Peyer's patch (tissue), 4 donors: ENCODE measurements around the gene MAB21L4. TPM values are rescaled to one million over a fixed set of nuclear protein-coding genes. Genes with fewer than 3 reads are reported as not detected.

Experiments
- DNase-seq, 3 donors: peaks; one replicate each; pipeline ENCODE4 v3.0.0-alpha.2; 2017 to 2019
- H3K27ac ChIP-seq, 4 donors: fragments of 200-600 bp; sonication (generic); one replicate each; pipeline ENCODE4 v1.5.1; 2016 to 2019
- H3K27me3 ChIP-seq, 2 donors: fragments of 200-600 bp; sonication (generic); one replicate each; pipeline ENCODE4 v1.5.1; 2019
- H3K36me3 ChIP-seq, 3 donors: fragments of 200-600 bp; sonication (generic); one replicate each; pipeline ENCODE4 v1.5.1; 2016 to 2019
- H3K4me1 ChIP-seq, 4 donors: fragments of 200-600 bp; sonication (generic); one replicate each; pipeline ENCODE4 v1.5.1; 2016 to 2019
- H3K4me3 ChIP-seq, 4 donors: fragments of 200-600 bp; sonication (generic); 1 replicate in 3 of 4; 2 replicates in 1 of 4; pipeline ENCODE4 v1.5.1; 2016 to 2019; ENCODE audit warnings: mild to moderate bottlenecking in 1 of 4
- H3K9me3 ChIP-seq, 4 donors: fragments of 200-600 bp; sonication (generic); one replicate each; pipeline ENCODE4 v1.5.1; 2016 to 2019; ENCODE audit warnings: mild to moderate bottlenecking in 1 of 4
- CTCF ChIP-seq, 6 experiments: fragments of 450-650 bp in 4 of 6; fragments of 200-600 bp in 2 of 6; sonication (generic) in 1 of 6; IDR thresholded peaks; one replicate each; pipeline ENCODE4 v1.5.1; 2017 to 2019; ENCODE audit warnings: antibody characterized with exemption in 6 of 6, mild to moderate bottlenecking in 3 of 6, moderate library complexity in 1 of 6
- POLR2A ChIP-seq, 2 donors: fragments of 450-650 bp; IDR thresholded peaks; one replicate each; pipeline ENCODE4 v1.5.1; 2017; ENCODE audit warnings: antibody characterized with exemption in 2 of 2, mild to moderate bottlenecking in 2 of 2, moderate library complexity in 2 of 2
- total RNA-seq, 4 donors: library from RNA; depleted of rRNA; stranded (reverse); fragments of >200 nt; gene quantifications; one replicate each; pipeline ENCODE4 v1.1.0, GENCODE V29; 2016

MAB21L4 gene
- total RNA-seq, 4 donors from 2014 or later, result 2.1 to 6.1 (median 3.7) TPM; not detected in 1

GRCh38 chr2:240918258-240919091, 22.5 kb upstream of the MAB21L4 start:
- Histone ChIP-seq H3K4me3 (no peak overlapping the region), H3K27me3 (peaks cover 0 to 6% of the 10 kb centered on the region in 2 donors), H3K9me3 (no peaks in the 10 kb centered on the region), H3K36me3 (no peaks in the 10 kb centered on the region), H3K27ac (no peak overlapping the region), H3K4me1 (peaks cover 0 to 30% (median 4%) of the 10 kb centered on the region in 4 donors)
- peak in 2 of 3 donors; percentile 41 for DNase-seq
- no peak for TF ChIP-seq CTCF (IDR thresholded peaks at IDR 0.05)
- no peak for TF ChIP-seq POLR2A (IDR thresholded peaks at IDR 0.05)

- no peaks in the 10 kb centered on the region for H3K9me3 ChIP-seq
- peak overlapping the region in 2 of 4 donors; percentile 9 to 14 for H3K27ac ChIP-seq
- peaks cover 0 to 30% (median 4%) of the 10 kb centered on the region in 4 donors for H3K4me1 ChIP-seq
- peaks cover 0 to 6% of the 10 kb centered on the region in 2 donors for H3K27me3 ChIP-seq
- no peak overlapping the region for H3K4me3 ChIP-seq
- peak in 2 of 3 donors; percentile 41 to 44 for DNase-seq
- no peaks in the 10 kb centered on the region for H3K36me3 ChIP-seq
- TF ChIP-seq CTCF (IDR thresholded peaks at IDR 0.05) (no peak), POLR2A (IDR thresholded peaks at IDR 0.05) (no peak)
Measured at GRCh38 chr2:240917684-240918257, 21.8 kb upstream of the MAB21L4 start.

GRCh38 chr2:240917009-240917683, 21.2 kb upstream of the MAB21L4 start:
- Histone ChIP-seq H3K36me3 (no peaks in the 10 kb centered on the region), H3K4me3 (no peak overlapping the region)

GRCh38 chr2:240916571-240917008, 20.6 kb upstream of the MAB21L4 start:
- Histone ChIP-seq H3K9me3 (no peaks in the 10 kb centered on the region), H3K36me3 (no peaks in the 10 kb centered on the region), H3K27me3 (peaks cover 0 to 6% of the 10 kb centered on the region in 2 donors), H3K27ac (peak overlapping the region; percentile 14 to 50 (median 30)), H3K4me3 (no peak overlapping the region), H3K4me1 (peaks cover 0 to 30% (median 4%) of the 10 kb centered on the region in 4 donors)
- TF ChIP-seq POLR2A (IDR thresholded peaks at IDR 0.05), result no peak
- no peak for TF ChIP-seq CTCF (IDR thresholded peaks at IDR 0.05)
- peak in 1 of 3 donors; percentile 54 for DNase-seq

More at GRCh38 chr2:240917009-240917683, 21.2 kb upstream of the MAB21L4 start:
- peak in 1 of 3 donors; percentile 43 for DNase-seq
- H3K9me3 ChIP-seq, result no peaks in the 10 kb centered on the region
- H3K27me3 ChIP-seq, result peaks cover 0 to 6% of the 10 kb centered on the region in 2 donors
- no peak for TF ChIP-seq CTCF (IDR thresholded peaks at IDR 0.05)
- TF ChIP-seq POLR2A (IDR thresholded peaks at IDR 0.05), result no peak
- peaks cover 0 to 30% (median 4%) of the 10 kb centered on the region in 4 donors for H3K4me1 ChIP-seq
- peak overlapping the region; percentile 9 to 50 (median 27) for H3K27ac ChIP-seq

- Histone ChIP-seq H3K9me3 (no peaks in the 10 kb centered on the region), H3K27ac (peak overlapping the region in 1 of 4 donors; percentile 50), H3K4me3 (no peak overlapping the region), H3K27me3 (peaks cover 0 to 6% of the 10 kb centered on the region in 2 donors), H3K36me3 (no peaks in the 10 kb centered on the region), H3K4me1 (peaks cover 0 to 30% (median 4%) of the 10 kb centered on the region in 4 donors)
- TF ChIP-seq CTCF (IDR thresholded peaks at IDR 0.05), result no peak
- TF ChIP-seq POLR2A (IDR thresholded peaks at IDR 0.05), result no peak
- no peak for DNase-seq
Measured at GRCh38 chr2:240915526-240916341, 19.8 kb upstream of the MAB21L4 start.
